ENCODE results near the gene HELZ. TPM values are rescaled to one million over a fixed set of nuclear protein-coding genes. Genes with fewer than 3 reads are reported as not detected.

HELZ gene
- total and polyA plus RNA-seq, 2 donors from 2014 or later = 2.8 to 58.8 TPM

DNA sequence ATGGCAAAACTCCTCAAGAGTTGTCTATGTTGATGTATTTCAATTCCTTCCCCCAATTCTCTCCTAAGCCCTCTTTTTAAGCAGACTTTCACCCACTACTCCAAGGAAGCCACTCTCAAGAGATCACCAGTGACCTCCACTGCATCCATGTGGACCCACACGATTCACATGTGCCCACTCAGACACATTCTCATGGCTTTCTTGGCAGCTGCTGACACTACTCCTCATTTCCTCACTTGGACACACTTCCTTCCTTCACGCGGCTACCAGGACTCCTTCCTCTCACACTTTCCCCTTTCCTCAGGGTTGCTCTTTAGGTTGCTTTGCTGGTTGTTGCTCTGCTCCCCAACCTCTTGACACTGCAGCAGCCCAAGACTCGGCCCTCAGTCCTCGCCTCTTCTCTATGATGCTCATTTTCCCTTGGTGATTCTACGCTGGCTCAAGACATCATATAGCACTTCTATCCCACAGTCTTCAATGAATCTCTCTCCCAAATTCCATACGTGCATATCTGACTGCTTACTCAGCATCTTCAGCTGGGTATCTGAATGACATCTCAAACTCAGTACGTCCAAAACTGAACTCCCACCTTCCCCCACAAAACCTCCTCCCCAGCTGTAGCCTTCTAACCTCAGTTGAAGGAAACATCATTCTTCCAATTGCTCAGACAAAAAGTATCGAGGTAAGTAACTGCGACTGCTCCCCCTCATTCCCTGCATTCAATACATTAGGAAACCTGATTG lies 28.2 kb downstream of the HELZ start:
- Histone ChIP-seq H3K36me3 (ENCODE audit: control insufficient read depth in 2 of 3, insufficient read depth in 3 of 3, low read length in 3 of 3) (peaks cover 0 to 4% (median 0%) of the 10 kb centered on the region in 3 donors), H3K27me3 (ENCODE audit: control insufficient read depth, insufficient read depth, low read length) (no peaks in the 10 kb centered on the region), H3K9me3 (ENCODE audit: control insufficient read depth in 2 of 3, insufficient read depth in 1 of 3, low read length in 3 of 3) (no peaks in the 10 kb centered on the region), H3K9ac (ENCODE audit: low read length in 3 of 3) (no peak overlapping the region), H3K4me1 (ENCODE audit: control insufficient read depth in 2 of 3, insufficient read depth in 2 of 3, low read depth in 1 of 3, low read length in 3 of 3) (peaks cover 2 to 23% (median 18%) of the 10 kb centered on the region in 3 donors), H3K4me3 (ENCODE audit: low read length in 3 of 3) (no peak overlapping the region), H3K27ac (ENCODE audit: low read depth in 2 of 2, low read length in 2 of 2) (peak overlapping the region; percentile 37 to 81)
- intact Hi-C loops (cut with DNase I) = no loop called here
- no peak for TF ChIP-seq CTCF (IDR thresholded peaks at IDR 0.05; ENCODE audit: borderline replicate concordance, extremely low read depth, insufficient read depth)
- DNase-seq (no peak), FAIRE-seq (no peak)

- intact Hi-C loops (cut with DNase I) = no loop called here
- peak overlapping the region; percentile 37 to 81 for H3K27ac ChIP-seq (ENCODE audit: low read depth in 2 of 2, low read length in 2 of 2)
Measured at GRCh38 chr17:67215991-67216421, 29.0 kb downstream of the HELZ start.

GRCh38 chr17:67212714-67213417 lies 32.1 kb downstream of the HELZ start:
- DNase-seq (peak in 1 of 5 donors; percentile 4), FAIRE-seq (no peak)
- Histone ChIP-seq H3K27ac (ENCODE audit: low read depth in 2 of 2, low read length in 2 of 2) (no peak overlapping the region), H3K4me1 (ENCODE audit: control insufficient read depth in 2 of 3, insufficient read depth in 2 of 3, low read depth in 1 of 3, low read length in 3 of 3) (peaks cover 2 to 17% (median 10%) of the 10 kb centered on the region in 3 donors), H3K9me3 (ENCODE audit: control insufficient read depth in 2 of 3, insufficient read depth in 1 of 3, low read length in 3 of 3) (no peaks in the 10 kb centered on the region), H3K9ac (ENCODE audit: low read length in 3 of 3) (no peak overlapping the region), H3K4me3 (ENCODE audit: low read length in 3 of 3) (no peak overlapping the region), H3K27me3 (ENCODE audit: control insufficient read depth, insufficient read depth, low read length) (no peaks in the 10 kb centered on the region), H3K36me3 (ENCODE audit: control insufficient read depth in 2 of 3, insufficient read depth in 3 of 3, low read length in 3 of 3) (no peaks in the 10 kb centered on the region)
- TF ChIP-seq CTCF (IDR thresholded peaks at IDR 0.05; ENCODE audit: borderline replicate concordance, extremely low read depth, insufficient read depth) = no peak
- intact Hi-C loops (cut with DNase I) = no loop called here

More at GRCh38 chr17:67215991-67216421, 29.0 kb downstream of the HELZ start:
- H3K4me3 ChIP-seq (ENCODE audit: low read length in 3 of 3) = peak overlapping the region in 1 of 3 donors; percentile 4
- peaks cover 2 to 17% (median 16%) of the 10 kb centered on the region in 3 donors for H3K4me1 ChIP-seq (ENCODE audit: control insufficient read depth in 2 of 3, insufficient read depth in 2 of 3, low read depth in 1 of 3, low read length in 3 of 3)
- FAIRE-seq = no peak
- H3K9me3 ChIP-seq (ENCODE audit: control insufficient read depth in 2 of 3, insufficient read depth in 1 of 3, low read length in 3 of 3) = no peaks in the 10 kb centered on the region
- no peak overlapping the region for H3K9ac ChIP-seq (ENCODE audit: low read length in 3 of 3)
- no peak for TF ChIP-seq CTCF (IDR thresholded peaks at IDR 0.05; ENCODE audit: borderline replicate concordance, extremely low read depth, insufficient read depth)
- DNase-seq = peak in 2 of 5 donors; percentile 25 to 50
- no peaks in the 10 kb centered on the region for H3K27me3 ChIP-seq (ENCODE audit: control insufficient read depth, insufficient read depth, low read length)
- H3K36me3 ChIP-seq (ENCODE audit: control insufficient read depth in 2 of 3, insufficient read depth in 3 of 3, low read length in 3 of 3) = peaks cover 0 to 4% (median 0%) of the 10 kb centered on the region in 3 donors

Measured in kidney (tissue), 14 donors.